HG03280 (cell line): ENCODE measurements around the gene PGGHG.
"Not testable (repeated sequence)": the region's sequence is repeated elsewhere in the genome, so short reads cannot be mapped to it uniquely, and the experiment has no call there.

Source experiments
- ATAC-seq: cut with Tn5 transposase; IDR thresholded peaks from one replicate; pipeline ENCODE4 v1.9.1; 2021; ENCODE audit warnings: mild to moderate bottlenecking, moderate library complexity; ENCODE audit not compliant: unreplicated experiment

The PGGHG gene

GRCh38 chr11:326842-327580 is 38.1 kb downstream of the PGGHG start:
- no peak for ATAC-seq

- no peak for ATAC-seq
Observed at GRCh38 chr11:327581-327923, 38.6 kb downstream of the PGGHG start.

- no peak for ATAC-seq
Observed at GRCh38 chr11:328012-328411, 39.1 kb downstream of the PGGHG start.

- not testable (repeated sequence) for ATAC-seq
Observed at GRCh38 chr11:328516-329100, 39.7 kb downstream of the PGGHG start.

- ATAC-seq: no peak
Observed at GRCh38 chr11:329886-330253, 40.9 kb downstream of the PGGHG start.

- no peak for ATAC-seq
Observed at GRCh38 chr11:330307-330693, 41.4 kb downstream of the PGGHG start.

- ATAC-seq: no peak
Observed at GRCh38 chr11:330694-331357, 41.9 kb downstream of the PGGHG start.

GRCh38 chr11:331358-332060 is 42.6 kb downstream of the PGGHG start:
- no peak for ATAC-seq

- no peak for ATAC-seq
Observed at GRCh38 chr11:332651-333480, 43.9 kb downstream of the PGGHG start.

GRCh38 chr11:333616-334263 is 44.8 kb downstream of the PGGHG start:
- ATAC-seq: not testable (repeated sequence)

- no peak for ATAC-seq
Observed at GRCh38 chr11:334264-334994, 45.5 kb downstream of the PGGHG start.

GRCh38 chr11:335779-336658 is 47.1 kb downstream of the PGGHG start:
- ATAC-seq: no peak

- ATAC-seq: no peak
Observed at GRCh38 chr11:336659-337198, 47.8 kb downstream of the PGGHG start.

GRCh38 chr11:337711-338110 is 48.8 kb downstream of the PGGHG start:
- no peak for ATAC-seq

- no peak for ATAC-seq
Observed at GRCh38 chr11:339963-340362, 51.0 kb downstream of the PGGHG start.

GRCh38 chr11:340539-341512 is 51.9 kb downstream of the PGGHG start:
- ATAC-seq: no peak

- no peak for ATAC-seq
Observed at GRCh38 chr11:342328-342727, 53.4 kb downstream of the PGGHG start.
